HG03571 (cell line): ENCODE results near the gene CLBA1.
"Not testable (repeated sequence)": the region's sequence is repeated elsewhere in the genome, so short reads cannot be mapped to it uniquely, and the experiment has no call there.

ENCODE experiments used
- ATAC-seq: cut with Tn5 transposase; IDR thresholded peaks from one replicate; pipeline ENCODE4 v1.9.1; 2021; ENCODE audit not compliant: unreplicated experiment

CLBA1 gene

DNA sequence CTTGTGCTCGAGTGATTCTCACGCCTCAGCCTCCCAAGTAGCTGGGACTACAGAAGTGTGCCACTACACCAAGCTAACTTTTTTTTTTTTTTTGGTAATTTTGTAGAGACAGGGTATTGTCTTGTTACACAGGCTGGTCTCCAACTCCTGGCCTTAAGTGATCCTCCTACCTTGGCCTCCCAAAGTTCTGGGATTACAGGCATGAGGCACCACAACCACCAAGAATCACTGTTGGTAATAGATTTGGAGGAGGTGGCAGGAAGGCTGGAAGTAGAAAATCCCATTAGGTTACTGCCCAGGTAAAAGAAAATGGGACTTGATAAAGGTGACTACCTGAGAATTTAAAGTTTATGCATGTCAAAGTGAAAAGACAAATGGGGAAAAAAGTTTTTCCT lies 36.7 kb downstream of the CLBA1 start:
- no peak for ATAC-seq

DNA sequence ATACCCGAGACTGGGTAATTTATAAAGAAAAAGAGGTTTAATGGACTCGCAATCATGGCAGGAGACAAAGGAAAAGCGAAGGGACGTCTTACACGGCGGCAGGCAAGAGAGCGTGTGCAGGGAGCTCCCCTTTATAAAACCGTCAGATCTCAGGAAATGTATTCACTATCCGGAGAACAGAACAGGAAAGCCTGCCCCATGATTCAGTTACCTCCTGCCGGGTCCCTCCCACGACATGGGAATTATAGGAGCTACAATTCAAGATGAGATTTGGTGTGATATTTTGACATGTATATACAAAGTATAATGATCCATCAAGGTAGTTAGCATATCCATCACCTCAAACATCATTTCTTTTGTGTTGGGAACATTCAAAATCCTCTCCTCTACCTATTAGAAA lies 37.6 kb downstream of the CLBA1 start:
- no peak for ATAC-seq

DNA sequence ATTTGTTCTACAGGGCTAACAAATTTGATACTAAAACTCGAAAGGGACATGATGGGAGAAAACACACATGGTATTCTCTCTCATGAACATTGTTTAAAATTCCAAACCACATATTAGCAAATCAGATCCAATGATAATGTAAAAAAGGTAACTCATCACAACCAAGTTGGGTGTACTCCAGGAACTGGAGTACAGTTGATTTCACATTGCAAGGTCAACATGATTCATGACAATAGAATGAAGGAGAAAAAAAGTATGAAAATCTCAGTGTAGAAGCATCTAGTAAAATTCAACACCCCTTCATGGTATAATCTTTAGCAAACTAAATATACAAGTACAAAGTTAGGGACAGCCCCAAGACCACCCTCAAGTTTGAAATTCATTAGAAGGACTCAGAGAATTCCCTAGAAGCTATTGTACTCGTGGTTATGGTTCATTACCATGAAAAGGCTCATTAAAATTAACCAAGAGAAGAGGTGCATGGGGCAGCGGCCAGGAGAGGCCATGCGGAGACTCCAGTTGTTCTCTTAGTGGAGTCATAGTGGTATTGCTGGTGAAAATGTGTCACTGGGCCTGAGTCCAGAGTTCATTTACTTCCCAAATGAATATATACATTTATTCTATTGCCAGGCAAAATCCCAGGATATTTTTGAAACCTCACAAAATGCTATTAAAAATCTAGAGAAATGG lies 38.3 kb downstream of the CLBA1 start:
- ATAC-seq = no peak

DNA sequence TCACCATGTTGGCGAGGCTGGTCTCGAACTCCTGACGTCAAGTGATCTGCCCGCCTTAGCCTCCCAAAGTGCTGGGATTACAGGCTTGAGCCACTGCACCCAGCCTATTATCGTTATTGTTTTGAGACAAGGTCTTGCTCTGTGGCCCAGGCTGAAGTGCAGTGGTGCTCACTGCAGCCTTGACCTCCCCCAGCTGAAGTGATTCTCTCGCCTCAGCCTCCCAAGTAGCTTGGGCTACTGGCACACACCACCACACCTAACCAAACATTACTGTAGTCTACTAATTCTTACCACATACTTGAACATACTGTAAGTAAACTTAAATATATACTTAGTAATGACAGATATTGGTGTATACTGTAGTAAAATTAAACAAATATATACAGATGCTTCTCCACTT lies 39.8 kb downstream of the CLBA1 start:
- no peak for ATAC-seq

DNA sequence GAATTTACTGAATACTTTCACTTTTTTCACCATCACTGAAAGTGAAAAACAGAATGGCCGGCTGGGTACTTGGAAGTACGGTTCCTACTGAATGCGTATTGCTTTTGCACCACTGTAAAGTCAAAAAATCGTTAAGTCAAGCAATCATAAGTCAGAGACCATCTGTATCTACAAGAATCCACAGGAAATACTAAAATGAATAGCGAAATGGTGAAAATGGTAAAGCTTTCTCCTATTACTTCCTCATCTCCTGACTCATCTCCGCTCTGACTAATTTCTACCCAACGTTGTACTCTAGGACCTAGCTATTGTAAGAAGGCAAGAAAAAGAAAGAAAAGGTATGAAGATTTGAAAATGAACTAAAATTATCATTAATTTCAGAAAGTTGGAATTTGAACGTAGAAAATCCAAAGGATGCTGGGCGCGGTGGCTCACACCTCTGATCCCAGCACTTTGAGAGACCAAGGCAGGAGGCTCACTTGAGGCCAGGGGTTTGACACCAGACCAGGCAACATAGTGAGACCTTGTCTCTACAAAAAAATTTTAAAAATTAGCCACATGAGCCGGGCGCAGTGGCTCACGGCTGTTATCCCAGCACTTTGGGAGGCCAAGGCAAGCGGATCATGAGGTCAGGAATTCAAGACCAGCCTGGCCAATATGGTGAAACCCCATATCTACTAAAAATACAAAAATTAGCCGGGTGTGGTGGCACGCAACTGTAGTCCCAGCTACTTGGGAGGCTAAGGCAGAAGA lies 40.6 kb downstream of the CLBA1 start:
- no peak for ATAC-seq

DNA sequence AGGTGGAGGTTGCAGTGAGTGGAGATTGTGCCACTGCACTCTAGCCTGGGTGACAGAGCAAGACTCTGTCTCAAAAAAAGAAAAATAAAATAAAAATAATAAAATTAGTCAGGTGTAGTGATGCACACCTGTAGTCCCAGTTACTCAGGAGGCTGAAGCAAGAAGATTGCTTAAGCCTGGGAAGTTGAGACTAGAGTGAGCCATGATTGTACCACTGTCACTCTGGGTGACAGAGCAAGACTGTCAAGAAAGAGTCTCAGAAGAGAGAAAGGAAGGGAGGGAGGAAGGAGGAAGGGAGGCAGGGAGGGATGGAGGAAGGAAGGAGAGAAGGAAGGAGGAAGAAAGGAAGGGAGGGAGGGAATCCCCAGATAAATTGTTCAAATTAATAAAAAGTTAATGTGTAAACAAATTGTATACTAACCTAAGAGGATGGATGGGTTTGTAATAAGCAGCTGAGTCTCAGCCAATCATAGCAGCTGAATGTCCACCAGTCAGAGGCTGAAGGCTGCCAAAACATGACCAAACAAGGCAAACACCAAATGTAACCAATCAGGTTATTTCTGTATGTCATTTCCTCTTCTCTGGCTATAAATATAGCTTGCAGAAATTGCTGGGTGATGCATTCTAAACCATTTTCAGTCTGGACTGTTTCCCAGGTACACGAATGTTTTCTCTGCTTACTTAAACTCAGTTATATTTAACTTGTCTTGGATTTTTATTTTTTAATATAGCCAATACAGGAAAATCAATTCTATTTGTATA lies 41.4 kb downstream of the CLBA1 start:
- no peak for ATAC-seq

DNA sequence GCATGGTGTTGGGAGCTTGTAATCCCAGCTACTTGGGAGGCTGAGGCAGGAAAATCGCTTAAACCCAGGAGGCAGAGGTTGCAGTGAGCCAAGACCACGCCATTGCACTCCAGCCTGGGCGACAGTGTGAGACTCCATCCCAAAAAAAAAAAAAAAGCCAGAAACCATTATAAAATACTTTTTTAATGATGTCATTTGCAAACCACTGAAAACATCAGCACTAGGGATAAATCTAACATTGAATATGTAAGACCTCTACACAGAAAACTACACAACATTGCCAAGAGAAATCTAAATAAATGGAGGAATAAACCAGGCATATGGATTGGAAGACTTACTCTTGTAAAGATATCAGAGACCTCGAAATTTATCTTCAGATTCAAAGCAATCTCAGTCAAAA lies 42.1 kb downstream of the CLBA1 start:
- ATAC-seq = not testable (repeated sequence)

DNA sequence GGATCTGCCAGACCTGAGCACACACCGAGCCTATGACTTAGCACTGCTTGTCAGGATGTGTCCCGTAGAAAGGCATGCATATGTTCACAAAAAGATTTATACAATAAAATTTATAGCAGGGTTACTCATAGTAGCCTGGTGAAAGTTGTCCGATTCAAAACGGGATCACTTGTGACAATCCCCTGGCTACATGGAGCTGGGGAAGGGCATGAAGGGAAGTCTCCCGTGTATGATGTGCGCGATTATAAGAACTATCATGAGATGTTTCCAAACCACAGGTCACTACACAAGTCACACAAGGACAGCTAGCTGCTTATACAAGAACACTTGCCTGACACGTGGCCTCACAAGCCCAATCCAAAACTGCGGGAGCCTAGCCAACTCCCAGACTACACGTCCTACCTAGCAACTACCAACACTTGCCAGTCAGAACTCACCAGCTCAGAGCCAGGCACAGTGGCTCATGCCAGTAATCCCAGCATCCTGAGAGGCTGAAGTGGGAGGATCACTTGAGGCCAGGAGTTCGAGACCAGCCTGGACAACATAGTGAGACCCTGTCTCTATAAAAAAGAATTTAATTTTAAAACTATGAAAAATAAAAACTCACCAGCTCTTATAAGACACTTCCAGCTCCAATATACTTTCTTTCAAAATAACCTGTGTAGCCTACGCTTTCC lies 42.8 kb downstream of the CLBA1 start:
- no peak for ATAC-seq

DNA sequence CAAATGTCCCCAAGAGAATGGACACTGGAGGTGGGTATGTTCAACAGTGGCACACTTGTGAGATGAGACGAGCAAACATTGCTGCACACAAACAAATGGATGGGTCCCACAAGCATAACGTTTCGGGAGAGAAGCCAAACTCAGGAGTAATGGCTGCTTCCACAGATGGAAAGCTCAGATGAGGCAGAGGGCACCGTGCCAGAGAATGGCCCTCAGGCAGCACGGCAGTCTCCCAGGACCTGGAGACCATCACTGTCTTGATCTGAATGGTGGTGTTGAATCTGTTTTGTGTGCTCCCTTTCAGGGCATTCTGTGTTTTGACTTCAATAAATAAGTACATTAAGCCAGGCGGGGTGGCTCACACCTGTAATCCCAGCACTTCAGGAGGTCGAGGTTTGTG lies 43.8 kb downstream of the CLBA1 start:
- ATAC-seq = no peak

DNA sequence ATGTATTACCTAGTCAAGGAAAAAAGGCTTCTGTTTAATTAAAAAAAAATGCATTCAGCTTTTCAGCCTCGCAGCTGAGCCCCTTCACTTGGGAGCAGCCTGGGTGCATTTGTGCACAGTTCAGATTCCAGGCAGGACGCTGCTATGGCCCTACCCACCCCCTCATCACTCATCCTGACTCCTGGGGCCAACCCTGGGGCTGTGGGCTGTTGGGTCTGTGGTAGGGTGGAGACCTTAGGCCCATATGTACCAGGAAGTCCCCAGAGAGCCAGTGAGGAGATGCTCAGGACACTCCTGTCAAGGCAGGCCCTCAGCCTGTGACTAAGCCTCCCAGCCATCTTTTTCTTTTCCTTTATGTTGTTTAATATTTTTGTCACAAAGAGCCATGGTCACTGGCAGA lies 44.6 kb downstream of the CLBA1 start:
- ATAC-seq = no peak

DNA sequence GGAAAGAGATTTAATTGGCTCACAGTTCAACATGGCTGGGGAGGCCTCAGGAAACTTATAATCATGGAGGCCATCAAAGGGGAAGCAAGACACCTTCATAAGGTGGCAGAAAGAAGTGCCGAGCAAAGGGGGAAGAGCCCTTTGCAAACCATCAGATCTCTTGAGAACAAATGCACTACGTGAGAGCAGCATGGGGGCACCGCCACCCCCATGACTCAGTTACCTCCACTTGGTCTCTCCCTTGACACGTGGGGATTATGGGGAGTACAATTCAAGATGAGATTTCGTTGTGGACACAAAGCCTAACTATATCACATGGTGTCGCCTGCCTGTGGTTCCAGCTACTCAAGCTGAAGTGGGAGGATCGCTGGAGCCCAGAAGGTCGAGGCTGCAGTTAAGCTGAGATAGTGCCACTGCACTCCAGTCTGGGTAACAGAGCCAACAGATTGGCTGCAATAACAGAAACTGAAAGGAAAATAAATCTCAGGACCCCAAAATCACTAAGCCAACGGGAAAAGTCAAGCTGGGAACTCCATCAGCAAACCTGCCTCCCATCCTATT lies 45.3 kb downstream of the CLBA1 start:
- no peak for ATAC-seq

DNA sequence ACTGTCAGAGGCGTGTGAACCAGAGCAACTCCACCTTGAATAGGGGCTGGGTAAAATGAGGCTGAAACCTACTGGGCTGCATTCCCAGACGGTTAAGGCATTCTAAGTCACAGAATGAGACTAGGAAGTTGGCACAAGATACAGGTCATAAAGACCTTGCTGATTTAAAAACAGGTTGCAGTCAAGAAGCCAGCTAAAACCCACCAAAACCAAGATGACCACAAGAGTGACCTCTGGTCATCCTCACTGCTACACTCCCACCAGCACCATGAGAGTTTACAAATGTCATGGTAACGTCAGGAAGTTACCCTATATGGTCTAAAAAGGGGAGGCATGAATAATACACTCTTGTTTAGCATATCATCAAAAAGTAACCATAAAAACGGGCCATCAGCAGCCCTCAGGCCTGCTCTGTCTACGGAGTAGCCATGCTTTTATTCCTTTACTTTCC lies 46.9 kb downstream of the CLBA1 start:
- ATAC-seq = not testable (repeated sequence)

DNA sequence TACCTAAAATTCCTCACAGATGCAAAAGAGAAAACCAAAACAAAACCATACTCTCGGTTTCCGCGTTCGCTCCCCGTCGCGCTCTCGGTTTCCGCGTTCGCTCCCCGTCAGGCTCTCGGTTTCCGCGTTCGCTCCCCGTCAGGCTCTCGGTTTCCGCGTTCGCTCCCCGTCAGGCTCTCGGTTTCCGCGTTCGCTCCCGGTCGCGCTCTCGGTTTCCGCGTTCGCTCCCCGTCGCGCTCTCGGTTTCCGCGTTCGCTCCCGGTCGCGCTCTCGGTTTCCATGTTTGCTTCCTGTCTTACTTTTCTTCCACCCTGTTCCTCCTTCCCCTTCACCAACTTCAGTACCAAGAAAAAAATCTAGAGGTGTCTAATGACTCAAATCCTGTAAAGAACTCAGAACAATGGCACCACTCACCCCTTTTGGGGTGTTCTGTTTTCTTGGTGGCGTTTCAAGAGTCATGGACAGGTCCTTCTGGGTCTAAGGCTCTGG lies 47.9 kb downstream of the CLBA1 start:
- not testable (repeated sequence) for ATAC-seq

DNA sequence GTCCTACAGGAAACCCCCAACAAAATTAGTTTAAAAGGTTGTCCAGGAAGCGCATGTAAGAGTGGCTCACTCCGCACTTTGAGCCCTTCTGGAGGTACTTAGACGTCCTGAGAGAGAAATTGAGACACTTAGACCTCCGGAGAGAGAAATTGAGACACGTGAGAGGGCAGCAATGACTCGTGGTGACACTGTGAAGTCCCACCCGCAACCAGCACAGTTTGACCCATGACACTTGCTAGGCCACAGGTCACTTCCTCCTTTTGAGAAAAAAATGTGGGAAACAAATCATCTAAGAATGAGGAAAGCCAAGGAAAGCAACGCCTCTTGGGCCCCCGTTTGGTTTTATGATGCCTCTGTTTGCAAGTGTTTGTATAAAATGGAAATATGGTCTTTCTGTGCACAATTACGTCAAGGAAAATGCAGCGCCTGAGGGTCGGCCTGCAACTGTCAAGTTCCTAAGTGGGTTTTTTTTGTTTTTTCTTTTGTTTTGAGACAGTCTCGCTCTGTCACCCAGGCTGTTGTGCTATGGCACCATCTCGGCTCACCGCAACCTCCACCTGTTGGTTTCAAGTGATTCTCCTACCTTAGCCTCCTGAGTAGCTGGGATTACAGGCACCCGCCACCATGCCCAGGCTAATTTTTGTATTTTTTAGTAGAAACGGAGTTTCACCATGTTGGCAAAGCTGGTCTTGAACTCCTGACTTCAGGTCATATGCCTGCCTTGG lies 48.9 kb downstream of the CLBA1 start:
- no peak for ATAC-seq

DNA sequence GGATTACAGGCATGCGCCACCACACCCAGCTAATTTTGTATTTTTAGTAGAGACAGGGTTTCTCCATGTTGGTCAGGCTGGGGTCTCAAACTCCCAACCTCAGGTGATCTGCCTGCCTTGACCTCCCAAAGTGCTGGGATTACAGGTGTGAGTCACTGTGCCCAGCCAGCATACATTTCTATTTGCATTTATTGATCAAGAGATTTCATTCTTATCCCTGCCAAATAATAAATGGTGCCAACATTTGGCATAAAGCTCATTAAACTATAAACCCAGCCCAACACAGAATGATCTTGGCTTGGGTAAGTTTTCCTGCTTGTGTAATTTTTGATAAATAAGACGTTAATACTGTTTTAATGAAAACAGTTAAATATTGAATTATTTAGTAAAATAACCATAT lies 50.0 kb downstream of the CLBA1 start:
- ATAC-seq = not testable (repeated sequence)

DNA sequence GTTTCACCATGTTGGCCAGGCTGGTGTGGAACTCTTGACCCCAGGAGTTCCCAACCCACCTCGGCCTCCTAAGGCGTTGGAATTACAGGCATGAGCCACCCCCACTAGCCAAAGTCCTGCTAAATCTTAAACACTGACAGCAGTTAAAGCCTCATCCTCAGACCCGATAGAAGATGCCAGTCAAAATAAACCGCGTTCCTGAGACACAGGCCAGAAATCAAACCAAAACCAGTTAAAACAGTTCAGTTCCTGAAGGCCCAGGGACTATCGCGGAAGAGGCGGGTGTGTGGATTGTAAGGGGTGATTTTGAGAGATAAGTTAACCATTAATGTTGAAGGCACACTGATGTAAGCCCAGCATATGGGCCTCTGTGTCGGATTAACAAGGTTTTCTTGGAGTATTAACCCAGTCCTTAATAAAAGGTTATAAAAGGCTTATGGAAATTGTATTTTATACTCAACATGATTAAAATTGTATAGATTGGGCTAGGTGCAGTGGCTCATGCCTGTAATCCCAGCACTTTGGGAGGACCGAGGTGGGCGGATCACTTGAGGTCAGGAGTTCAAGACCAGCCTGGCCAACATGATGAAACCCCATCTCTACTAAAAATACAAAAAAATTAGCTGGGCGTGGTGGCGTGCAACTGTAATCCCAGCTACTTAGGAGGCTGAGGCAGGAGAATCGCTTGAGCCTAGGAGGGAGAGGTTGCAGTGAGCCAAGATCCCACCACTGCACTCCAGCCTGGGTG lies 54.0 kb downstream of the CLBA1 start:
- no peak for ATAC-seq

DNA sequence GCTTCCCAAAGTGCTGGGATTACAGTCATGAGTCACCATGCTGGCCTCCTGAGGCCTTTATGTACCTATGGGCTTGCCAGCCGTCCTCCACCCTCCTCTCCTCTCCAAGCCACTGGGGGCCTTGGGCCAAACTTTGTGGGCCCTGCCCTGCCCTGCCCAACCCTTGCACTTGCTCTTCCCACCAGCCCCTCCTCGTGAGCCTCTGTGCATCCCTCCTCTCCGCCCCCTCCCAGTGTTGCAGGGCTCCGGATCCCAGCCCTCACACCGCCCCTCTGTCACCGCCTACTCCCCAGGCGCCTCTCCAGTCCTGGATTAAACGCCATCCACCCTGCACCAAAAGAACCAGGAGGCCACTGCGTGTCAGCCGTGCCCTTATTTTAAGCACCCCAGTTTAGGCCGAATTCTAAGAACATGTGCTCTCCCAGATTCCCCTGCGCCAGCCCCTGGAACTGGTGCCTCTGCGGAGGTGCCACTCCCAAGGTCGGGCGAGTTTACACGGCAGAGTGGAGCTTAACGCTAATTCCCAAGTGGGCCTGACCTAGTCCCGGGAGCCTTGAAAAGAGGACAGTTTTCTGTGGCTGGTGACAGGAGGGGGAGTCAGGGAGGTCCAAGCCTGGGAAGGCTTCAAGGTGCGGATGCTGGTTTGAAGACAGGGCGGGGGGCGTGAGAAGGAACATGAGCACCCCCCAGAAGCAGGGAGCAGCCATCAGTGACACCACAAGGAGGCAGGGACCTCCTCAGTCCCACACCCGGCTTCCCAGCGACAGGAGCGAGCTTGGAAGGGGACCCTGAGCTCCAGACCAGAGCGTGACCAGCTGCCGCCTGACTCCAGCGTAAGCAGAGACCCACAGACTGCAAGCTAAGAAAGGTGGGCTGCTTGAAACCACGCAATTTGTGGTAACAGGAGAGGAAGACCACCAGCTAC lies 56.5 kb downstream of the CLBA1 start:
- ATAC-seq = no peak

DNA sequence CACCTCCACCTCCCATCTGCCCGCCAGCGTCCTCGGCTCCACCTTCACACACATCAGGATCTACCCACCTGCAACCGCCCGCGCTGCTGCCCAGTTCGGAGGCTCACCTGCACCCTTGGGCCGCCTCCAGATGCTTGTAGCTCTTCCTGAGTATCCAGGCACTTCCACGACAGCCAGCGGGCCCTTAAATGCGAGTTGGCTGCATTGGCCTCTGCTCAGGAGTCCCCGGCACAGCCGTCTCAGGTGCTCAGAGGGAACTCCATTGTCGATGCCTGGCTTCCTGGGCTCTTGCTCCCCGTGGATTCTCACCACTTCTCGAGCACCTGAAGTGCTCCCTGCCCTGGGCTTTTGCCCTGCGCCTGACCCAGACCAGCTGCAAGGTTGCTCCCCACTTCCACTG lies 57.2 kb downstream of the CLBA1 start:
- ATAC-seq = no peak
